GM23248 (cell line): ENCODE results near the gene NEGR1. TPM values are rescaled to one million over a fixed set of nuclear protein-coding genes. Genes with fewer than 3 reads are reported as not detected.

Experiments used
- DNase-seq: peaks from one replicate; pipeline ENCODE4 v3.0.0-alpha.2; 2015
- H2AFZ ChIP-seq: fragments of 200-600 bp; sonication (generic); 2 replicates; pipeline ENCODE4 v1.6.1; 2016; ENCODE audit warnings: antibody characterized with exemption
- H3F3A ChIP-seq: fragments of 200-600 bp; sonication (generic); 2 replicates; pipeline ENCODE4 v1.6.1; 2016; ENCODE audit warnings: mild to moderate bottlenecking, antibody characterized with exemption, mixed run types; ENCODE audit not compliant: insufficient read depth
- H3K27ac ChIP-seq: fragments of 200-600 bp; sonication (generic); 2 replicates; pipeline ENCODE4 v1.5.1; 2016; ENCODE audit warnings: mild to moderate bottlenecking
- H3K27me3 ChIP-seq: fragments of 200-600 bp; sonication (generic); replicated peaks from 2 replicates; pipeline ENCODE4 v1.6.1; 2016; ENCODE audit warnings: mild to moderate bottlenecking; ENCODE audit not compliant: insufficient read depth
- H3K36me3 ChIP-seq: fragments of 200-600 bp; sonication (generic); 2 replicates; pipeline ENCODE4 v1.6.1; 2016; ENCODE audit warnings: low read depth, mild to moderate bottlenecking
- H3K4me1 ChIP-seq: fragments of 200-600 bp; sonication (generic); 2 replicates; pipeline ENCODE4 v1.6.1; 2016; ENCODE audit warnings: mild to moderate bottlenecking; ENCODE audit not compliant: insufficient read depth
- H3K4me2 ChIP-seq: fragments of 200-600 bp; sonication (generic); one replicate; pipeline ENCODE4 v1.6.1; 2016; ENCODE audit warnings: mild to moderate bottlenecking; ENCODE audit not compliant: unreplicated experiment
- H3K4me3 ChIP-seq: fragments of 200-600 bp; sonication (generic); 2 replicates; pipeline ENCODE4 v1.5.1; 2016; ENCODE audit warnings: mild to moderate bottlenecking
- H3K79me2 ChIP-seq: fragments of 200-600 bp; sonication (generic); 2 replicates; pipeline ENCODE4 v1.6.1; 2016; ENCODE audit warnings: mild to moderate bottlenecking; ENCODE audit not compliant: insufficient read depth
- H3K9ac ChIP-seq: fragments of 200-600 bp; sonication (generic); 2 replicates; pipeline ENCODE4 v1.6.1; 2016; ENCODE audit warnings: mild to moderate bottlenecking
- H3K9me2 ChIP-seq: fragments of 200-600 bp; sonication (generic); 2 replicates; pipeline ENCODE4 v1.6.1; 2016; ENCODE audit warnings: mixed run types, mild to moderate bottlenecking, moderate library complexity; ENCODE audit not compliant: insufficient read depth
- H3K9me3 ChIP-seq: fragments of 200-600 bp; sonication (generic); one replicate; pipeline ENCODE4 v1.6.1; 2017; ENCODE audit warnings: low read depth
- H4K20me1 ChIP-seq: fragments of 200-600 bp; sonication (generic); 2 replicates; pipeline ENCODE4 v1.6.0; 2016; ENCODE audit not compliant: insufficient read depth
- EZH2 ChIP-seq: fragments of 200-600 bp; sonication (generic); IDR thresholded peaks from 2 replicates; pipeline ENCODE4 v1.6.1; 2018; ENCODE audit warnings: antibody characterized with exemption, mild to moderate bottlenecking; ENCODE audit not compliant: insufficient read depth, poor library complexity, severe bottlenecking
- EZH2phosphoT487 ChIP-seq: fragments of 200-600 bp; sonication (generic); IDR thresholded peaks from 2 replicates; pipeline ENCODE4 v1.6.1; 2018; ENCODE audit warnings: antibody characterized with exemption, moderate library complexity, mild to moderate bottlenecking, low read depth; ENCODE audit not compliant: insufficient read depth
- WGBS, 2 experiments: methylation state at CpG; one replicate each; pipeline ENCODE4 v1.1.6; 2015 to 2017; ENCODE audit warnings: low lambda C conversion rate in 2 of 2, low coverage in 1 of 2; ENCODE audit errors: missing lambda C conversion rate in 2 of 2; 5-methylcytosine and 5-hydroxymethylcytosine counted together
- in situ Hi-C: fragments of 300-500 bp; cut with MboI; formaldehyde crosslinking; loops from 2 replicates; pipeline ENCODE4 v1.15.0; 2020
- polyA plus RNA-seq: library from polyadenylated mRNA; unstranded; fragments of >200 nt; fragmentation: Nextera tagmentation; extraction: Ambion mirVana; gene quantifications from 2 replicates; pipeline ENCODE4 v1.2.1, GENCODE V29; 2016
- total RNA-seq: library from RNA; depleted of rRNA; stranded (reverse); fragments of >200 nt; shearing (Covaris generic); gene quantifications from 2 replicates; pipeline ENCODE4 v1.2.3, GENCODE V29; 2014

NEGR1 gene
- total and polyA plus RNA-seq, 2 experiments from 2014 or later: 14.3 to 15.7 TPM

- TF ChIP-seq EZH2phosphoT487: no peak
- no peak for TF ChIP-seq EZH2
- in situ Hi-C loops: no loop called here
- H3K9me3 ChIP-seq: no peaks in the 10 kb centered on the region
- H4K20me1 ChIP-seq: no peaks in the 10 kb centered on the region
- H3K9me2 ChIP-seq: peaks cover 4% of the 10 kb centered on the region; the same call in 1 of the 2 replicates
- H3K4me3 ChIP-seq: no peak overlapping the region
- DNase-seq: peak; percentile 6
- no peaks in the 10 kb centered on the region for H3K36me3 ChIP-seq
- H2AFZ ChIP-seq: no peak overlapping the region
- H3K4me2 ChIP-seq: no peak overlapping the region
- H3K4me1 ChIP-seq: no peaks in the 10 kb centered on the region
- H3K79me2 ChIP-seq: no peaks in the 10 kb centered on the region
- no peaks in the 10 kb centered on the region for H3K27me3 ChIP-seq
- H3K9ac ChIP-seq: no peak overlapping the region
- no peaks in the 10 kb centered on the region for H3F3A ChIP-seq
- H3K27ac ChIP-seq: no peak overlapping the region
Measured at GRCh38 chr1:71745326-71745725, 537.0 kb downstream of the NEGR1 start.

- H3K9me3 ChIP-seq: no peaks in the 10 kb centered on the region
- no peak overlapping the region for H2AFZ ChIP-seq
- no peak overlapping the region for H3K27ac ChIP-seq
- no peak overlapping the region for H3K4me2 ChIP-seq
- in situ Hi-C loops: no loop called here
- H3K79me2 ChIP-seq: no peaks in the 10 kb centered on the region
- no peak for DNase-seq
- H3K9ac ChIP-seq: no peak overlapping the region
- no peaks in the 10 kb centered on the region for H4K20me1 ChIP-seq
- H3F3A ChIP-seq: no peaks in the 10 kb centered on the region
- no peaks in the 10 kb centered on the region for H3K9me2 ChIP-seq
- H3K4me3 ChIP-seq: no peak overlapping the region
- TF ChIP-seq EZH2 (no peak), EZH2phosphoT487 (no peak)
- no peaks in the 10 kb centered on the region for H3K27me3 ChIP-seq
- WGBS, 2 experiments: 62 to 68% methylated on average over 2 of the region's 2 CpGs
- H3K36me3 ChIP-seq: no peaks in the 10 kb centered on the region
- H3K4me1 ChIP-seq: no peaks in the 10 kb centered on the region
Measured at GRCh38 chr1:71743862-71744261, 538.5 kb downstream of the NEGR1 start.

- H3K9ac ChIP-seq: no peak overlapping the region
- no peak overlapping the region for H3K4me3 ChIP-seq
- H3K9me2 ChIP-seq: no peaks in the 10 kb centered on the region
- H3K27ac ChIP-seq: no peak overlapping the region
- no peaks in the 10 kb centered on the region for H3K79me2 ChIP-seq
- H3K4me2 ChIP-seq: no peak overlapping the region
- no peaks in the 10 kb centered on the region for H3K27me3 ChIP-seq
- DNase-seq: no peak
- in situ Hi-C loops: no loop called here
- no peaks in the 10 kb centered on the region for H4K20me1 ChIP-seq
- no peaks in the 10 kb centered on the region for H3K9me3 ChIP-seq
- H3F3A ChIP-seq: no peaks in the 10 kb centered on the region
- no peaks in the 10 kb centered on the region for H3K36me3 ChIP-seq
- H3K4me1 ChIP-seq: no peaks in the 10 kb centered on the region
- 67 to 72% methylated on average over 2 of the region's 2 CpGs for WGBS, 2 experiments
- TF ChIP-seq EZH2 (no peak), EZH2phosphoT487 (no peak)
- no peak overlapping the region for H2AFZ ChIP-seq
Measured at GRCh38 chr1:71738910-71739309, 543.4 kb downstream of the NEGR1 start.

GRCh38 chr1:71738256-71738655, 544.1 kb downstream of the NEGR1 start:
- 93 to 100% methylated on average over 1 of the region's 1 CpG for WGBS, 2 experiments
- Histone ChIP-seq H3K4me1 (no peaks in the 10 kb centered on the region), H4K20me1 (no peaks in the 10 kb centered on the region), H3K4me2 (no peak overlapping the region), H3K4me3 (no peak overlapping the region), H3K27ac (no peak overlapping the region), H2AFZ (no peak overlapping the region), H3K79me2 (no peaks in the 10 kb centered on the region), H3K27me3 (no peaks in the 10 kb centered on the region), H3K9ac (no peak overlapping the region), H3F3A (no peaks in the 10 kb centered on the region), H3K9me2 (no peaks in the 10 kb centered on the region), H3K9me3 (no peaks in the 10 kb centered on the region), H3K36me3 (no peaks in the 10 kb centered on the region)
- DNase-seq: no peak
- no peak for TF ChIP-seq EZH2
- no peak for TF ChIP-seq EZH2phosphoT487
- in situ Hi-C loops: no loop called here

- Histone ChIP-seq H3K4me2 (no peak overlapping the region), H3K36me3 (no peaks in the 10 kb centered on the region), H2AFZ (no peak overlapping the region), H3K9me2 (no peaks in the 10 kb centered on the region), H3K27ac (no peak overlapping the region), H4K20me1 (no peaks in the 10 kb centered on the region), H3K9ac (no peak overlapping the region), H3K4me1 (no peaks in the 10 kb centered on the region), H3K4me3 (no peak overlapping the region), H3F3A (no peaks in the 10 kb centered on the region), H3K27me3 (no peaks in the 10 kb centered on the region), H3K9me3 (no peaks in the 10 kb centered on the region), H3K79me2 (no peaks in the 10 kb centered on the region)
- WGBS, 2 experiments: 68 to 70% methylated on average over 3 of the region's 3 CpGs
- no peak for TF ChIP-seq EZH2phosphoT487
- no peak for TF ChIP-seq EZH2
- in situ Hi-C loops: no loop called here
- no peak for DNase-seq
Measured at GRCh38 chr1:71737768-71738167, 544.6 kb downstream of the NEGR1 start.
